Vagina (tissue), 2 donors: ENCODE data around the gene DDX52. TPM values are rescaled to one million over a fixed set of nuclear protein-coding genes. Genes with fewer than 3 reads are reported as not detected.

Experiments
- DNase-seq, 2 donors: peaks; one replicate each; pipeline ENCODE4 v3.0.0-alpha.2; 2017; ENCODE audit errors: extremely low spot score in 2 of 2
- H3K27ac ChIP-seq: fragments of 200-600 bp; sonication (generic); one replicate; pipeline ENCODE4 v1.5.1; 2019
- H3K27me3 ChIP-seq: fragments of 200-600 bp; sonication (generic); one replicate; pipeline ENCODE4 v1.5.1; 2019
- H3K36me3 ChIP-seq, 2 donors: fragments of 200-600 bp; sonication (generic); one replicate each; pipeline ENCODE4 v1.5.1; 2017 to 2019
- H3K4me1 ChIP-seq: fragments of 200-600 bp; sonication (generic); one replicate; pipeline ENCODE4 v1.5.1; 2019
- H3K4me3 ChIP-seq, 2 donors: fragments of 200-600 bp; sonication (generic); 1 replicate in 1 of 2; 2 replicates in 1 of 2; pipeline ENCODE4 v1.5.1; 2016 to 2019
- H3K9me3 ChIP-seq: fragments of 200-600 bp; sonication (generic); one replicate; pipeline ENCODE4 v1.5.1; 2019
- POLR2A ChIP-seq, 2 donors: fragments of 450-650 bp; IDR thresholded peaks; one replicate each; pipeline ENCODE4 v1.6.1; 2017; ENCODE audit warnings: antibody characterized with exemption in 2 of 2, mild to moderate bottlenecking in 2 of 2, moderate library complexity in 2 of 2
- POLR2AphosphoS5 ChIP-seq, 2 donors: sonication (generic); formaldehyde crosslinking; IDR thresholded peaks; one replicate each; pipeline ENCODE4 v1.9.0; 2017; ENCODE audit warnings: antibody characterized with exemption in 2 of 2, mild to moderate bottlenecking in 2 of 2, low read depth in 1 of 2; ENCODE audit not compliant: insufficient read depth in 1 of 2
- intact Hi-C: fragments of 100-400 bp; cut with DNase I; formaldehyde crosslinking; loops from one replicate; pipeline ENCODE4 v1.15.1; 2023
- total RNA-seq: library from RNA; depleted of rRNA; stranded (reverse); fragments of >200 nt; gene quantifications from one replicate; pipeline ENCODE4 v1.2.3, GENCODE V29; 2016
- TF ChIP-seq, protein P1 (sequence below), 3 experiments: fragments of 450-650 bp in 2 of 3; fragments of 200-600 bp in 1 of 3; sonication (generic) in 1 of 3; IDR thresholded peaks; one replicate each; pipeline ENCODE4 v1.5.1; 2017 to 2019; ENCODE audit warnings: antibody characterized with exemption in 3 of 3, mild to moderate bottlenecking in 2 of 3, moderate library complexity in 2 of 3

The DDX52 gene
- total RNA-seq, 1 donor from 2014 or later, result 20.1 TPM

DNA sequence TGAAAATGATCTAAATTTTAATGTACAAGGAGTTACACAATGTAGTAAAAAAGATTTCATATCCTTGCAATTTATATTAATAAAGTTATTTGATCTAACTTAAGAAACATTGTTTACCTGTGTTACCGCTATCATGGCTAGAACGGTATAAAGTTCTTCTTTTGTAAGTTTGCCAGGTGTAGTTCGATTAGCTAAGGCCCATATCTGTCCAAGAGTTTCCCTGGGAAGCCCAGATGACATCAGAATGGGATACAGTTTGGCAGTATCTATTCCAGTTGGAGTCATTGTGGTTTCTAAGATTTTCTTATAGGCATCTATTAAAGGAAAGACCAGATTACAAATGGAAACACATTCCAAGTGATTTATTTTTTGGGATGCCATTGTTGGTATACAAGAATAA, 71.6 kb downstream of the DDX52 start:
- no peaks in the 10 kb centered on the region for H3K4me1 ChIP-seq
- H3K36me3 ChIP-seq, result peaks cover 0 to 56% of the 10 kb centered on the region in 2 donors
- DNase-seq, result no peak
- no peaks in the 10 kb centered on the region for H3K9me3 ChIP-seq
- intact Hi-C loops, result no loop called here
- no peaks in the 10 kb centered on the region for H3K27me3 ChIP-seq
- H3K27ac ChIP-seq, result no peak overlapping the region
- H3K4me3 ChIP-seq, result no peak overlapping the region
- no peak for TF ChIP-seq POLR2AphosphoS5 (IDR thresholded peaks at IDR 0.05; ENCODE audit: insufficient read depth in 1 of 2, low read depth in 1 of 2)
- TF ChIP-seq, protein P1, sequence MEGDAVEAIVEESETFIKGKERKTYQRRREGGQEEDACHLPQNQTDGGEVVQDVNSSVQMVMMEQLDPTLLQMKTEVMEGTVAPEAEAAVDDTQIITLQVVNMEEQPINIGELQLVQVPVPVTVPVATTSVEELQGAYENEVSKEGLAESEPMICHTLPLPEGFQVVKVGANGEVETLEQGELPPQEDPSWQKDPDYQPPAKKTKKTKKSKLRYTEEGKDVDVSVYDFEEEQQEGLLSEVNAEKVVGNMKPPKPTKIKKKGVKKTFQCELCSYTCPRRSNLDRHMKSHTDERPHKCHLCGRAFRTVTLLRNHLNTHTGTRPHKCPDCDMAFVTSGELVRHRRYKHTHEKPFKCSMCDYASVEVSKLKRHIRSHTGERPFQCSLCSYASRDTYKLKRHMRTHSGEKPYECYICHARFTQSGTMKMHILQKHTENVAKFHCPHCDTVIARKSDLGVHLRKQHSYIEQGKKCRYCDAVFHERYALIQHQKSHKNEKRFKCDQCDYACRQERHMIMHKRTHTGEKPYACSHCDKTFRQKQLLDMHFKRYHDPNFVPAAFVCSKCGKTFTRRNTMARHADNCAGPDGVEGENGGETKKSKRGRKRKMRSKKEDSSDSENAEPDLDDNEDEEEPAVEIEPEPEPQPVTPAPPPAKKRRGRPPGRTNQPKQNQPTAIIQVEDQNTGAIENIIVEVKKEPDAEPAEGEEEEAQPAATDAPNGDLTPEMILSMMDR (IDR thresholded peaks at IDR 0.05), result no peak
- TF ChIP-seq POLR2A (IDR thresholded peaks at IDR 0.05), result no peak

- Histone ChIP-seq H3K4me1 (no peaks in the 10 kb centered on the region), H3K9me3 (no peaks in the 10 kb centered on the region), H3K27ac (no peak overlapping the region), H3K4me3 (no peak overlapping the region), H3K36me3 (peaks cover 0 to 58% of the 10 kb centered on the region in 2 donors), H3K27me3 (no peaks in the 10 kb centered on the region)
- DNase-seq, result no peak
- intact Hi-C loops, result no loop called here
- TF ChIP-seq POLR2A (IDR thresholded peaks at IDR 0.05) (no peak), POLR2AphosphoS5 (IDR thresholded peaks at IDR 0.05; ENCODE audit: insufficient read depth in 1 of 2, low read depth in 1 of 2) (no peak)
- TF ChIP-seq, protein P1 (IDR thresholded peaks at IDR 0.05), result no peak
Observed at GRCh38 chr17:37570527-37571093, 72.6 kb downstream of the DDX52 start.

DNA sequence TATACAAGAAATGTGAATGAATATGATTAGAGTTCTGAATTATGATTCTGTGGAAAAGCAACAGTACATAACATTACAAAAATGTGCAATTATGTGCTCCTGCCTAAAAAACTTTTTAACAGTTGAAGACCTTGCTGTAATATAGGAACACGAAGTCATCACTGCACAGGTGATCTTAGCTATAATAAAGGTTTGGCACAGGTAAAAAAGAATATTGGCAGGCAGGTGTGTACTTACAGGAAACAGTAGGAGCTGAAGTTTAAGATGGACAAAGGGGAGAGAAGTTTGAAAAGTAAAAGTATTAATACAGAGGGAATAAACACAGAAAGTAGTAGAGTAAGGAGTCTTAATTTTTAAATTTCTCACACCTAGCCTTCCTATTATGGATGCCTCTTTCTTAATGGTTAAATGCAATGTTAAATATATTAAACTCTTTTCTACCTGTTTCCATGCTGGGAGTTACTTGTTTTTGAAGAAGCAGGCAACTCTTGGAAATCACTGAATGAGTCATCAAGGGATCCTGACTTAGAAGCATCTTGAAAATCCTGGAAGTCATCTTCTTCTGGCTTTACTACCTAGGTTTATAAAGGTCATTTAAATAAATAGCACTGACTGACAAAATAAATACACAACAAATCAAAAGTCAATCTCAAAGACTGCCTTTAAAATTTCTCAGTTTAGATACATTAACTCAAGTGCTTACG, 74.7 kb downstream of the DDX52 start:
- Histone ChIP-seq H3K4me1 (no peaks in the 10 kb centered on the region), H3K27me3 (no peaks in the 10 kb centered on the region), H3K27ac (no peak overlapping the region), H3K9me3 (no peaks in the 10 kb centered on the region), H3K4me3 (no peak overlapping the region), H3K36me3 (peaks cover 0 to 50% of the 10 kb centered on the region in 2 donors)
- no peak for TF ChIP-seq POLR2A (IDR thresholded peaks at IDR 0.05)
- TF ChIP-seq POLR2AphosphoS5 (IDR thresholded peaks at IDR 0.05; ENCODE audit: insufficient read depth in 1 of 2, low read depth in 1 of 2), result no peak
- no peak for DNase-seq
- intact Hi-C loops, result no loop called here

- Histone ChIP-seq H3K27ac (no peak overlapping the region), H3K4me1 (no peaks in the 10 kb centered on the region), H3K4me3 (no peak overlapping the region), H3K27me3 (no peaks in the 10 kb centered on the region), H3K9me3 (no peaks in the 10 kb centered on the region), H3K36me3 (peaks cover 0 to 53% of the 10 kb centered on the region in 2 donors)
- TF ChIP-seq POLR2AphosphoS5 (IDR thresholded peaks at IDR 0.05; ENCODE audit: insufficient read depth in 1 of 2, low read depth in 1 of 2) (no peak), POLR2A (IDR thresholded peaks at IDR 0.05) (no peak)
- TF ChIP-seq, protein P1 (IDR thresholded peaks at IDR 0.05), result no peak
- DNase-seq, result no peak
- intact Hi-C loops, result no loop called here
Observed at GRCh38 chr17:37567538-37567937, 75.7 kb downstream of the DDX52 start.

- H3K4me1 ChIP-seq, result no peaks in the 10 kb centered on the region
- TF ChIP-seq POLR2AphosphoS5 (IDR thresholded peaks at IDR 0.05; ENCODE audit: insufficient read depth in 1 of 2, low read depth in 1 of 2) (no peak), POLR2A (IDR thresholded peaks at IDR 0.05) (no peak)
- TF ChIP-seq, protein P1 (IDR thresholded peaks at IDR 0.05), result no peak
- DNase-seq, result no peak
- H3K27ac ChIP-seq, result no peak overlapping the region
- intact Hi-C loops, result no loop called here
- no peak overlapping the region for H3K4me3 ChIP-seq
- H3K9me3 ChIP-seq, result no peaks in the 10 kb centered on the region
- no peaks in the 10 kb centered on the region for H3K27me3 ChIP-seq
- peaks cover 0 to 53% of the 10 kb centered on the region in 2 donors for H3K36me3 ChIP-seq
Observed at GRCh38 chr17:37567137-37567536, 76.1 kb downstream of the DDX52 start.
